Measurements from ENCODE around the gene TTLL13. TPM values are rescaled to one million over a fixed set of nuclear protein-coding genes. Genes with fewer than 3 reads are reported as not detected.

TTLL13 gene
- total and polyA plus RNA-seq, 2 of the 8 experiments (the other 6 are each of a cell fraction or from before 2014, with no cell fraction given): 0.03 TPM; not detected in 1

GRCh38 chr15:90209591-90209990, 39.8 kb upstream of the TTLL13 start:
- no peak overlapping the region for H3K4ac ChIP-seq (replicated peaks; ENCODE audit: insufficient read length, low read depth, low read length)
- H4K5ac ChIP-seq (ENCODE audit: insufficient read length, low read depth, low read length): no peak overlapping the region
- 82% methylated on average over 9 of the region's 9 CpGs; no CpG with 5 or more reads in 1 of the 2 experiments for WGBS, 2 experiments (ENCODE audit: extremely low coverage in 1 of 2, insufficient coverage in 1 of 2, insufficient read length in 1 of 2, insufficient replicate concordance in 2 of 2, low coverage in 1 of 2, low lambda C conversion rate in 2 of 2, missing lambda C conversion rate in 1 of 2)
- H3K79me1 ChIP-seq (ENCODE audit: low read depth, low read length): peaks cover 12% of the 10 kb centered on the region; the same call in 1 of the 2 replicates
- no peak overlapping the region for H4K91ac ChIP-seq (replicated peaks; ENCODE audit: insufficient read length, low read length)
- no peak overlapping the region for H3K18ac ChIP-seq (ENCODE audit: extremely low read depth, low read length)
- no peak overlapping the region for H2AFZ ChIP-seq (ENCODE audit: low read length)
- no peak overlapping the region; the same call in 1 of the 2 replicates for H2BK5ac ChIP-seq (ENCODE audit: low read depth, low read length)
- H3K56ac ChIP-seq (replicated peaks; ENCODE audit: insufficient read length, low read depth, low read length): no peak overlapping the region
- H3K23ac ChIP-seq (ENCODE audit: insufficient read length): no peak overlapping the region
- ChIA-PET POLR2A (ENCODE audit: partially characterized antibody) (interaction anchor here (0.7 kb wide), 1 partner anchor 47 kb away, joined by 3 read pairs; no protein-coding TSS in a partner anchor), CTCF (ENCODE audit: partially characterized antibody) (interaction anchor here (12.6 kb wide), 1 partner anchor 8 kb away, joined by 182 read pairs; no protein-coding TSS in a partner anchor)
- no peak overlapping the region for H3K4me3 ChIP-seq (ENCODE audit: extremely low read depth in 1 of 4, insufficient read depth in 2 of 4, low read depth in 3 of 4, low read length in 4 of 4)
- TF ChIP-seq CBX8 (IDR thresholded peaks at IDR 0.05; ENCODE audit: borderline replicate concordance, low read depth, low read length) (no peak), EGR1 (IDR thresholded peaks at IDR 0.05; ENCODE audit: borderline replicate concordance, low read depth, low read length) (no peak)
- DNase-seq (ENCODE audit: low read depth in 1 of 2, low spot score in 2 of 2) (no peak), FAIRE-seq (no peak)
- no peak overlapping the region for H3K14ac ChIP-seq (ENCODE audit: insufficient read length)
- peaks cover 0 to 45% of the 10 kb centered on the region in 2 experiments; a peak in 3 of 4 replicates for H3K79me2 ChIP-seq (ENCODE audit: control insufficient read depth in 1 of 2, insufficient read depth in 2 of 2, low read length in 2 of 2)
- no peak overlapping the region for H2BK20ac ChIP-seq (ENCODE audit: low read length)
- H3K27me3 ChIP-seq (replicated peaks in 1 of 4; ENCODE audit: control insufficient read depth in 3 of 4, extremely low read depth in 1 of 4, insufficient read depth in 3 of 4, low read length in 3 of 4): no peaks in the 10 kb centered on the region
- peaks cover 0 to 3% (median under 1%) of the 10 kb centered on the region in 4 experiments; a peak in 2 of 8 replicates for H3K36me3 ChIP-seq (ENCODE audit: control insufficient read depth in 2 of 4, insufficient read depth in 4 of 4, low read length in 3 of 4)
- H2BK12ac ChIP-seq (ENCODE audit: low read depth, low read length): no peak overlapping the region
- no peak overlapping the region for H3K4me2 ChIP-seq (ENCODE audit: insufficient read depth in 1 of 2, low read depth in 2 of 2, low read length in 2 of 2)
- H4K20me1 ChIP-seq (replicated peaks in 1 of 2; ENCODE audit: control insufficient read depth in 1 of 2, insufficient read depth in 2 of 2, low read length in 2 of 2): peaks cover 7 to 17% of the 10 kb centered on the region in 2 experiments
- H3K27ac ChIP-seq (ENCODE audit: low read depth, low read length): no peak overlapping the region
- H3K4me1 ChIP-seq (replicated peaks in 1 of 4; ENCODE audit: control insufficient read depth in 3 of 4, insufficient read depth in 4 of 4, low read length in 3 of 4): peaks cover 0 to 3% (median under 1%) of the 10 kb centered on the region in 4 experiments; a peak in 3 of 7 replicates
- H4K8ac ChIP-seq (ENCODE audit: extremely low read depth, insufficient read depth, low read length): no peak overlapping the region
- no peaks in the 10 kb centered on the region; the same call in 1 of the 2 replicates for H3K23me2 ChIP-seq (ENCODE audit: low read depth, low read length)
- no peak overlapping the region for H2BK15ac ChIP-seq (ENCODE audit: low read length)
- no peaks in the 10 kb centered on the region for H3K9me3 ChIP-seq (ENCODE audit: insufficient read depth in 2 of 2, low read depth in 1 of 2, low read length in 1 of 2)
- H2AK5ac ChIP-seq (ENCODE audit: low read depth, low read length): no peak overlapping the region
- no peak overlapping the region for H3K9ac ChIP-seq (replicated peaks in 1 of 4; ENCODE audit: extremely low read depth in 1 of 4, low read depth in 3 of 4, low read length in 3 of 4)
- H2BK120ac ChIP-seq (replicated peaks; ENCODE audit: low read depth, low read length): no peak overlapping the region
